Uterus (tissue), 4 donors: ENCODE data around the gene ARHGAP18. TPM values are rescaled to one million over a fixed set of nuclear protein-coding genes. Genes with fewer than 3 reads are reported as not detected.

ENCODE experiments used
- DNase-seq, 2 donors: peaks; one replicate each; pipeline ENCODE4 v3.0.0-alpha.2; 2019 to 2020
- H3K27ac ChIP-seq, 2 donors: fragments of 200-600 bp; sonication (generic); 1 replicate in 1 of 2; 2 replicates in 1 of 2; pipeline ENCODE4 v1.5.1; 2016 to 2018
- H3K27me3 ChIP-seq, 2 donors: fragments of 200-600 bp; sonication (generic); one replicate each; pipeline ENCODE4 v1.5.1; 2018 to 2019; ENCODE audit warnings: control low read depth in 1 of 2
- H3K36me3 ChIP-seq, 2 donors: fragments of 200-600 bp; sonication (generic); one replicate each; pipeline ENCODE4 v1.5.1; 2019; ENCODE audit warnings: control low read depth in 1 of 2
- H3K4me1 ChIP-seq, 2 donors: fragments of 200-600 bp; sonication (generic); one replicate each; pipeline ENCODE4 v1.5.1; 2018 to 2019; ENCODE audit warnings: control low read depth in 1 of 2
- H3K4me3 ChIP-seq, 2 donors: fragments of 200-600 bp; sonication (generic); 1 replicate in 1 of 2; 2 replicates in 1 of 2; pipeline ENCODE4 v1.5.1; 2018 to 2019; ENCODE audit warnings: mild to moderate bottlenecking in 1 of 2
- H3K9me3 ChIP-seq, 2 donors: fragments of 200-600 bp; sonication (generic); one replicate each; pipeline ENCODE4 v1.5.1; 2019; ENCODE audit warnings: control low read depth in 1 of 2
- CTCF ChIP-seq, 4 experiments: fragments of 200-600 bp in 2 of 4; fragments of 450-650 bp in 2 of 4; sonication (generic) in 2 of 4; IDR thresholded peaks; one replicate each; pipeline ENCODE4 v1.5.1; 2016 to 2019; ENCODE audit warnings: antibody characterized with exemption in 4 of 4, mild to moderate bottlenecking in 2 of 4, moderate library complexity in 1 of 4
- POLR2A ChIP-seq, 2 donors: fragments of 450-650 bp; IDR thresholded peaks; one replicate each; pipeline ENCODE4 v1.6.1; 2016; ENCODE audit warnings: antibody characterized with exemption in 2 of 2, mild to moderate bottlenecking in 1 of 2, moderate library complexity in 1 of 2
- intact Hi-C: fragments of 100-400 bp; cut with DNase I; formaldehyde crosslinking; loops from one replicate; pipeline ENCODE4 v1.15.1; 2023; ENCODE audit warnings: low total_unique reads
- total RNA-seq, 4 donors: library from RNA; depleted of rRNA in 3 of 4; stranded (reverse); fragments of >200 nt in 3 of 4; gene quantifications; one replicate each; pipeline versions ENCODE4 v1.1.0 to v1.2.4, GENCODE V29; 2014 to 2023
- donor health status: DM: yes; HTN: yes; CAD: no.

ARHGAP18 gene
- total RNA-seq, 4 donors from 2014 or later, result 6.3 to 36.7 (median 15.4) TPM

DNA sequence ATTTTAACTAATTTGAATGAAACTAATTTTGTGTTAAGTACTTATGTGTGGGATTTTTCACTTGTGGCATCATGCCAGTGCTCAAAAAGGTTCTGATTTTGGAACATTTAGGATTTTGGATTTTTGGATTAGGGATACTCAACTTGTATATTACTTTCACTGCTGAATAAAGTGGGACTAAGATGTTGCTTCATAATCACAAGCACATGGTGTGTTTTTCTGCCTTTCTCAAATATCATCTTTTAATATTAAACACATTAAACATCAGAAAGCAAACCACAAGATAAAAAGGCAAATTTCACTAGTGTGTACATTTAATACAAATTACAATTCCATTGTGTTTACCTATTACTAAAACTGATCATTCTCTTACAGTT lies 89.8 kb downstream of the ARHGAP18 start:
- intact Hi-C loops, result no loop called here
- Histone ChIP-seq H3K9me3 (no peaks in the 10 kb centered on the region), H3K36me3 (no peaks in the 10 kb centered on the region), H3K4me1 (no peaks in the 10 kb centered on the region), H3K27ac (no peak overlapping the region), H3K4me3 (no peak overlapping the region), H3K27me3 (no peaks in the 10 kb centered on the region)
- DNase-seq, result no peak
- no peak for TF ChIP-seq CTCF (IDR thresholded peaks at IDR 0.05)
- TF ChIP-seq POLR2A (IDR thresholded peaks at IDR 0.05), result no peak

DNA sequence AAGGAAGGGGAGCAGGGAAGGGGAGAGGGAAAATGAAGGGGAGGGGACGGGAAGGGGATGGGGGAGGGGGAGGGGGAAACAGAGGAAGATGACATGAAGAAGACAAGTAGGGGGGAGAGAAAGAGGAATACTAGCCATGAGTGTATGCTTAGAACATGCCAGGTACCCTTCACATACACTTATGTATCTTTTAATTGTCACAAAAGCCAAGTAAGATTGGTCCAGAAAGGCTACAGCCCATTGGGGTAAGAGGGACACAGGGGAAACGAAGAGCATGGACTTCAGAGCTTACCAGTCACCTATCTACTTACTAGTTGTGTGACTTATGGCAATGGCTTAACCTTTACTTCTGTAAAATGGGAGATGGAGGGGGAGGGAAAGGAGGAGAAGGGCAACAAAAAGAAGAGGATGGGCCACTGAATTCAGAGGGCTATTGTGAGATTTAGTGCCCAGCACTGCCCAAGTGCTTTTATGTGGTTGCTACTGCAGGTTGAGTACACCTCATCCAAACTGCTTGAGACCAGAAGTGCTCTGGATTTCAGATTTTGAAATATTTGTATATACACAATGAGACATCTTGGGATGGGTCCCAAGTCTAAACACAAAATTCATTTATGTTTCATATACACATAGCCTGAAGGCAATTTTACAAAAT lies 90.3 kb downstream of the ARHGAP18 start:
- Histone ChIP-seq H3K27me3 (no peaks in the 10 kb centered on the region), H3K36me3 (no peaks in the 10 kb centered on the region), H3K27ac (no peak overlapping the region), H3K4me1 (no peaks in the 10 kb centered on the region), H3K4me3 (no peak overlapping the region), H3K9me3 (no peaks in the 10 kb centered on the region)
- no peak for DNase-seq
- intact Hi-C loops, result no loop called here
- TF ChIP-seq POLR2A (IDR thresholded peaks at IDR 0.05) (no peak), CTCF (IDR thresholded peaks at IDR 0.05) (no peak)

- Histone ChIP-seq H3K9me3 (no peaks in the 10 kb centered on the region), H3K4me1 (no peaks in the 10 kb centered on the region), H3K27ac (no peak overlapping the region), H3K4me3 (no peak overlapping the region), H3K27me3 (no peaks in the 10 kb centered on the region), H3K36me3 (no peaks in the 10 kb centered on the region)
- intact Hi-C loops, result no loop called here
- no peak for DNase-seq
- TF ChIP-seq CTCF (IDR thresholded peaks at IDR 0.05) (no peak), POLR2A (IDR thresholded peaks at IDR 0.05) (no peak)
These were observed 92.0 kb downstream of the ARHGAP18 start for GRCh38 chr6:129617986-129618385.

DNA sequence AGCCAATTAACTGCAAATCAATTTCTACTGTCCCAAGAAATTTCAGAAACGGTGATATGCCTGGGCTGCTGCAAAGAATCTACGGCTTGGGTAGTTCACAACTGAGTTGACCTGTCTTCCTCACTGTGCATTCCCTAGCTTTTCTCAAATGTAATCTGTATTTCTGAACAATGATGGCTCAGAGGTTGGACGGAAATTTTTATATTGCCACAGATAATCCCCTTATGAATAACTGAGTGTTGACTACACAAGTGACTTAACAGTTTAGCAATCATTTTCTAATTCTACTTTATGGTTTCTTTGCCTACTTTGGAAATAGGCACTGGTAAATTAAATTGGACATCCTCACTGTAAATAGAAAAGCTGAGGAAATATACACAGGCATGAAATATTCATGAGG lies 94.5 kb downstream of the ARHGAP18 start:
- intact Hi-C loops, result no loop called here
- Histone ChIP-seq H3K9me3 (no peaks in the 10 kb centered on the region), H3K4me1 (no peaks in the 10 kb centered on the region), H3K27ac (no peak overlapping the region), H3K27me3 (no peaks in the 10 kb centered on the region), H3K4me3 (no peak overlapping the region), H3K36me3 (no peaks in the 10 kb centered on the region)
- TF ChIP-seq CTCF (IDR thresholded peaks at IDR 0.05) (no peak), POLR2A (IDR thresholded peaks at IDR 0.05) (no peak)
- no peak for DNase-seq

- no peaks in the 10 kb centered on the region for H3K4me1 ChIP-seq
- TF ChIP-seq CTCF (IDR thresholded peaks at IDR 0.05), result no peak
- no peak for TF ChIP-seq POLR2A (IDR thresholded peaks at IDR 0.05)
These were observed 95.0 kb downstream of the ARHGAP18 start for GRCh38 chr6:129615020-129615419.

More at GRCh38 chr6:129615020-129615419, 95.0 kb downstream of the ARHGAP18 start:
- intact Hi-C loops, result no loop called here
- no peaks in the 10 kb centered on the region for H3K36me3 ChIP-seq
- H3K27me3 ChIP-seq, result no peaks in the 10 kb centered on the region
- H3K27ac ChIP-seq, result no peak overlapping the region
- no peak for DNase-seq
- no peak overlapping the region for H3K4me3 ChIP-seq
- no peaks in the 10 kb centered on the region for H3K9me3 ChIP-seq
